Measurements from ENCODE around the gene PDILT.

Gene PDILT

DNA sequence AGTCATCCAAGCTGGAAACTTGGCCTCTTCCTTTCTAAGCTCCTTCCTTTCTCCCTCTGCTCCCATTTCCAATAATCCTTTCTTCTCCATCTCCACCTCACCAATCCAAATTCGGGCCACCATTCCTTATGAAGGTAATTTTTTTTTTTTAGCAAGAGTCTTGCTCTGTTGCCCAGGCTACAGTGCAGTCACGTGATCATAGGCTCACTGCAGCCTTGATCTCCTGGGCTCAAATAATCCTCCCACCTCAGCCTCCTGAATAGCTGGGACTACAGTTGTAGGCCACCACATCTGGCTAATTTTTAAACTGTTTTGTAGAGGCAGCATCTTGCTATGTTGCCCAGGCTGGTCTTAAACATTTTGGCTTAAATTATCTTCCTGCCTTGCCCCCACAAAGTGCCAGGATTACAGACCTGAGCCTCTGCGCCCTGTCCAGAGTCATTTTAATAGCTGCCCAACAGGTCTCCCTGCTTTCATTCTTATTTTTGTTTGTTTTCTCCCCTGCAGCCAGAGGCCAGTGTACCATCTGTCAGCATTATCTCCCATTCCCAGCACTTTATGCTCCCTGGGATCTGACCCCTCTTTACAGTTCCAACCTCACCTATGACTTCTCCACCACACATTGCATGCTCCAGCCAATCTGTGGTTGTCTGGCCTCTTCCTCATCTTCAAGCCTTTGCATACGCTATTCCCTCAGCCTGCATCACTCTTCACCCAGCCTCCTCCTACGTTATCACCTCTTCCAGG is 75.0 kb downstream of the PDILT start:
- TF ChIP-seq, protein P1, sequence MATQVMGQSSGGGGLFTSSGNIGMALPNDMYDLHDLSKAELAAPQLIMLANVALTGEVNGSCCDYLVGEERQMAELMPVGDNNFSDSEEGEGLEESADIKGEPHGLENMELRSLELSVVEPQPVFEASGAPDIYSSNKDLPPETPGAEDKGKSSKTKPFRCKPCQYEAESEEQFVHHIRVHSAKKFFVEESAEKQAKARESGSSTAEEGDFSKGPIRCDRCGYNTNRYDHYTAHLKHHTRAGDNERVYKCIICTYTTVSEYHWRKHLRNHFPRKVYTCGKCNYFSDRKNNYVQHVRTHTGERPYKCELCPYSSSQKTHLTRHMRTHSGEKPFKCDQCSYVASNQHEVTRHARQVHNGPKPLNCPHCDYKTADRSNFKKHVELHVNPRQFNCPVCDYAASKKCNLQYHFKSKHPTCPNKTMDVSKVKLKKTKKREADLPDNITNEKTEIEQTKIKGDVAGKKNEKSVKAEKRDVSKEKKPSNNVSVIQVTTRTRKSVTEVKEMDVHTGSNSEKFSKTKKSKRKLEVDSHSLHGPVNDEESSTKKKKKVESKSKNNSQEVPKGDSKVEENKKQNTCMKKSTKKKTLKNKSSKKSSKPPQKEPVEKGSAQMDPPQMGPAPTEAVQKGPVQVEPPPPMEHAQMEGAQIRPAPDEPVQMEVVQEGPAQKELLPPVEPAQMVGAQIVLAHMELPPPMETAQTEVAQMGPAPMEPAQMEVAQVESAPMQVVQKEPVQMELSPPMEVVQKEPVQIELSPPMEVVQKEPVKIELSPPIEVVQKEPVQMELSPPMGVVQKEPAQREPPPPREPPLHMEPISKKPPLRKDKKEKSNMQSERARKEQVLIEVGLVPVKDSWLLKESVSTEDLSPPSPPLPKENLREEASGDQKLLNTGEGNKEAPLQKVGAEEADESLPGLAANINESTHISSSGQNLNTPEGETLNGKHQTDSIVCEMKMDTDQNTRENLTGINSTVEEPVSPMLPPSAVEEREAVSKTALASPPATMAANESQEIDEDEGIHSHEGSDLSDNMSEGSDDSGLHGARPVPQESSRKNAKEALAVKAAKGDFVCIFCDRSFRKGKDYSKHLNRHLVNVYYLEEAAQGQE (IDR thresholded peaks at IDR 0.05; ENCODE audit: insufficient read depth in 1 of 2, low read depth in 2 of 2, low read length in 2 of 2) = no peak
- TF ChIP-seq POLR2AphosphoS5 (IDR thresholded peaks at IDR 0.05; ENCODE audit: low read depth, low read length) (no peak), FOXP2 (optimal IDR thresholded peaks at IDR 0.05; ENCODE audit: borderline replicate concordance, extremely low read depth, extremely low read length, insufficient read depth) (no peak), SIN3A (IDR thresholded peaks at IDR 0.05; ENCODE audit: borderline replicate concordance, insufficient read depth, low read length) (no peak), TAF1 (IDR thresholded peaks at IDR 0.05; ENCODE audit: borderline replicate concordance, insufficient read depth, low read length) (no peak)

DNA sequence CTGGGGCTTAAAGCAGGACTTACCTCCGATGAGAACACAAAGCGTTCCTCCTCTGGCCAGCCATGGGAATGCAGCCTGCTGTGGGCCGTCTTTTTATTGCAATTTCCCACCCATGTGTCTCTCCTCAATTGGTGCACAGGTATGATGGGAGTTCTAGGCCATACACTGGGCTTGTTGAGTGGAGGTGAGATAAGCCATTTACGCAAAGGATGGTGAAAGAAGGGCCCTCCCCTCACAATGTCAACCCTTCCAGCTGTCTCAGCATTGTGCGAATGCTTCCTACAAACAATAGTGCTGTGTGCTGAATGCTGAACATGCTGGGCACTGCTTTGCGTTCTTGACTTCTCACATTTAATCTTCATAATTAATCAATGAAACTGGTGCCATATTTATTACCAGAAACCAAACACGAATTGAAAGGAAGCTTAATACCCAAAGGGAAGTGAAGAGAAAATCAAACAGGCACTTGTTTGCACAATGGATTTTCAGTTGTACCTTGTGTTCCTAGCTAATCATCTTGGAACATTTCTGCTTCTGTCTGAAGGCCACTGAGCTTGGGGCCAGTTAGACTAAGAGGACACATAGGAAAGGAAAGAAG is 77.0 kb downstream of the PDILT start, which contains the start of gene GP2:
Gene GP2 (minus strand): TSS at position 70 of the 598 bp plus-strand sequence. CDS start 1,082 bp downstream, outside the sequence.
- no peak for TF ChIP-seq SIN3A (IDR thresholded peaks at IDR 0.05; ENCODE audit: borderline replicate concordance, insufficient read depth, low read length)
- TF ChIP-seq FOXP2 (optimal IDR thresholded peaks at IDR 0.05; ENCODE audit: borderline replicate concordance, extremely low read depth, extremely low read length, insufficient read depth) = no peak
- TF ChIP-seq TAF1 (IDR thresholded peaks at IDR 0.05; ENCODE audit: borderline replicate concordance, insufficient read depth, low read length) = no peak
- no peak for TF ChIP-seq POLR2AphosphoS5 (IDR thresholded peaks at IDR 0.05; ENCODE audit: low read depth, low read length)
- TF ChIP-seq, protein P1 (IDR thresholded peaks at IDR 0.05; ENCODE audit: insufficient read depth in 1 of 2, low read depth in 2 of 2, low read length in 2 of 2) = no peak

DNA sequence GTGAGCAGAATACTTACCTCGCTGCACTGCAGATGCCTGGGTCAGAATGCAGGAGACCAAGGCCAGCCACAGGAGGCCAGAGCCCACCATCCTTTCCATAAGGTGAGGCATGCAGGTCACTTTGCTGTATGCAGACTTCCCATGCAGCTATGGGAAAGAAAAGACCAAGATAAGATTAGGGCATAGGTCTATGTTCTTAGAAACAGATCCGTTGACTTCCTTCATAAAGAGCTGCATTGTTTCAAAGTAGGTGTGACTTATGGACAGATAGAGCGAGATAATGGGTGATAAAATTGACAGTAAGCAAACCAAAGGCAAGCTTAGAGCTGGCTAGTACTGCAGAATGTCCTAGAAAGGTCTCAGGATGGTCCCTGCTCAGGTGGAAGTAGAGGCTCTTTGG is 78.2 kb downstream of the PDILT start:
- TF ChIP-seq POLR2AphosphoS5 (IDR thresholded peaks at IDR 0.05; ENCODE audit: low read depth, low read length) (no peak), SIN3A (IDR thresholded peaks at IDR 0.05; ENCODE audit: borderline replicate concordance, insufficient read depth, low read length) (no peak), TAF1 (IDR thresholded peaks at IDR 0.05; ENCODE audit: borderline replicate concordance, insufficient read depth, low read length) (no peak), FOXP2 (optimal IDR thresholded peaks at IDR 0.05; ENCODE audit: borderline replicate concordance, extremely low read depth, extremely low read length, insufficient read depth) (no peak)
- TF ChIP-seq, protein P1 (IDR thresholded peaks at IDR 0.05; ENCODE audit: insufficient read depth in 1 of 2, low read depth in 2 of 2, low read length in 2 of 2) = no peak

DNA sequence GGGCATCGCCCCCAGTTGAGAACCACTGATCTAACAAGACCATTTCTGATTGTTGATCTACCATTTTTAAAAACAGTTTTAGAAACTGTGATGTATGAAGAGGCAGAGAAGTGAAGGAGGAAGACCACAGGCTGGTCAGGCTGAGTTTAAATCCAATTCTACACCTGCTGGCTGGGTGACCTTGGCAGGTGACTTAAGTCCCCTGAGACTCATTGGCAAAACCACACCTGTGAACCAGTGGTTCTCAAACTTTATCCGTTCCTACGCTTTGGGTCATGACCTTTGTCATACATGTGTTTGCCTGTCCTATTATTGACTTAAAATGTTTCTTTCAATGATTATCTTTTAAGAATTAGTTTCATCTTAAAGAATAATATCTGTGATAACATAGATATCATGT is 79.5 kb downstream of the PDILT start:
- TF ChIP-seq, protein P1 (IDR thresholded peaks at IDR 0.05; ENCODE audit: insufficient read depth in 1 of 2, low read depth in 2 of 2, low read length in 2 of 2) = no peak
- TF ChIP-seq FOXP2 (optimal IDR thresholded peaks at IDR 0.05; ENCODE audit: borderline replicate concordance, extremely low read depth, extremely low read length, insufficient read depth) (no peak), TAF1 (IDR thresholded peaks at IDR 0.05; ENCODE audit: borderline replicate concordance, insufficient read depth, low read length) (no peak), SIN3A (IDR thresholded peaks at IDR 0.05; ENCODE audit: borderline replicate concordance, insufficient read depth, low read length) (no peak), POLR2AphosphoS5 (IDR thresholded peaks at IDR 0.05; ENCODE audit: low read depth, low read length) (no peak)

Data from PFSK-1 (cell line).